ENCODE data around the gene TOP2A. TPM values are rescaled to one million over a fixed set of nuclear protein-coding genes. Genes with fewer than 3 reads are reported as not detected.

TOP2A gene
- polyA plus RNA-seq, 1 donor from 2014 or later: 7.8 TPM

GRCh38 chr17:40451420-40451819 is 33.7 kb upstream of the TOP2A start:
- Histone ChIP-seq H3K36me3 (ENCODE audit: insufficient read depth, low read length) (no peaks in the 10 kb centered on the region), H2AFZ (ENCODE audit: low read depth, low read length) (no peak overlapping the region), H3K4me2 (ENCODE audit: low read length) (no peak overlapping the region), H3K27me3 (ENCODE audit: insufficient read depth, low read depth, low read length) (no peaks in the 10 kb centered on the region), H3K4me3 (ENCODE audit: low read length) (no peak overlapping the region), H4K20me1 (ENCODE audit: insufficient read depth) (no peaks in the 10 kb centered on the region), H3F3A (ENCODE audit: insufficient read depth, low read length, poor library complexity, severe bottlenecking) (no peaks in the 10 kb centered on the region), H3K9ac (ENCODE audit: low read length) (no peak overlapping the region), H3K9me3 (ENCODE audit: low read length) (no peaks in the 10 kb centered on the region), H3K27ac (ENCODE audit: low read length) (no peak overlapping the region), H3K9me2 (ENCODE audit: insufficient read depth, low read length) (no peaks in the 10 kb centered on the region), H3K79me2 (replicated peaks; ENCODE audit: insufficient read depth, low read length) (no peaks in the 10 kb centered on the region)
- TF ChIP-seq SMC3 (conservative IDR thresholded peaks at IDR 0.05; ENCODE audit: poor library complexity) (no peak), RAD21 (conservative IDR thresholded peaks at IDR 0.05) (no peak), POLR2AphosphoS5 (IDR thresholded peaks at IDR 0.05) (no peak), TAF1 (IDR thresholded peaks at IDR 0.05; ENCODE audit: low read depth) (no peak)
- TF ChIP-seq, protein P1, sequence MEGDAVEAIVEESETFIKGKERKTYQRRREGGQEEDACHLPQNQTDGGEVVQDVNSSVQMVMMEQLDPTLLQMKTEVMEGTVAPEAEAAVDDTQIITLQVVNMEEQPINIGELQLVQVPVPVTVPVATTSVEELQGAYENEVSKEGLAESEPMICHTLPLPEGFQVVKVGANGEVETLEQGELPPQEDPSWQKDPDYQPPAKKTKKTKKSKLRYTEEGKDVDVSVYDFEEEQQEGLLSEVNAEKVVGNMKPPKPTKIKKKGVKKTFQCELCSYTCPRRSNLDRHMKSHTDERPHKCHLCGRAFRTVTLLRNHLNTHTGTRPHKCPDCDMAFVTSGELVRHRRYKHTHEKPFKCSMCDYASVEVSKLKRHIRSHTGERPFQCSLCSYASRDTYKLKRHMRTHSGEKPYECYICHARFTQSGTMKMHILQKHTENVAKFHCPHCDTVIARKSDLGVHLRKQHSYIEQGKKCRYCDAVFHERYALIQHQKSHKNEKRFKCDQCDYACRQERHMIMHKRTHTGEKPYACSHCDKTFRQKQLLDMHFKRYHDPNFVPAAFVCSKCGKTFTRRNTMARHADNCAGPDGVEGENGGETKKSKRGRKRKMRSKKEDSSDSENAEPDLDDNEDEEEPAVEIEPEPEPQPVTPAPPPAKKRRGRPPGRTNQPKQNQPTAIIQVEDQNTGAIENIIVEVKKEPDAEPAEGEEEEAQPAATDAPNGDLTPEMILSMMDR (IDR thresholded peaks at IDR 0.05; ENCODE audit: poor library complexity, severe bottlenecking): no peak

GRCh38 chr17:40450175-40450574 is 32.5 kb upstream of the TOP2A start:
- Histone ChIP-seq H3K9me2 (ENCODE audit: insufficient read depth, low read length) (no peaks in the 10 kb centered on the region), H3K9me3 (ENCODE audit: low read length) (no peaks in the 10 kb centered on the region), H3K79me2 (replicated peaks; ENCODE audit: insufficient read depth, low read length) (no peaks in the 10 kb centered on the region), H4K20me1 (ENCODE audit: insufficient read depth) (no peaks in the 10 kb centered on the region), H2AFZ (ENCODE audit: low read depth, low read length) (no peak overlapping the region), H3K9ac (ENCODE audit: low read length) (no peak overlapping the region), H3K27me3 (ENCODE audit: insufficient read depth, low read depth, low read length) (no peaks in the 10 kb centered on the region), H3F3A (ENCODE audit: insufficient read depth, low read length, poor library complexity, severe bottlenecking) (no peaks in the 10 kb centered on the region), H3K4me3 (ENCODE audit: low read length) (no peak overlapping the region), H3K4me2 (ENCODE audit: low read length) (no peak overlapping the region), H3K27ac (ENCODE audit: low read length) (no peak overlapping the region), H3K36me3 (ENCODE audit: insufficient read depth, low read length) (no peaks in the 10 kb centered on the region)
- TF ChIP-seq, protein P1 (IDR thresholded peaks at IDR 0.05; ENCODE audit: poor library complexity, severe bottlenecking): no peak
- no peak for TF ChIP-seq RAD21 (conservative IDR thresholded peaks at IDR 0.05)
- TF ChIP-seq SMC3 (conservative IDR thresholded peaks at IDR 0.05; ENCODE audit: poor library complexity): no peak
- TF ChIP-seq MXI1 (conservative IDR thresholded peaks at IDR 0.05; ENCODE audit: poor library complexity, severe bottlenecking): no peak
- TF ChIP-seq, protein P2, sequence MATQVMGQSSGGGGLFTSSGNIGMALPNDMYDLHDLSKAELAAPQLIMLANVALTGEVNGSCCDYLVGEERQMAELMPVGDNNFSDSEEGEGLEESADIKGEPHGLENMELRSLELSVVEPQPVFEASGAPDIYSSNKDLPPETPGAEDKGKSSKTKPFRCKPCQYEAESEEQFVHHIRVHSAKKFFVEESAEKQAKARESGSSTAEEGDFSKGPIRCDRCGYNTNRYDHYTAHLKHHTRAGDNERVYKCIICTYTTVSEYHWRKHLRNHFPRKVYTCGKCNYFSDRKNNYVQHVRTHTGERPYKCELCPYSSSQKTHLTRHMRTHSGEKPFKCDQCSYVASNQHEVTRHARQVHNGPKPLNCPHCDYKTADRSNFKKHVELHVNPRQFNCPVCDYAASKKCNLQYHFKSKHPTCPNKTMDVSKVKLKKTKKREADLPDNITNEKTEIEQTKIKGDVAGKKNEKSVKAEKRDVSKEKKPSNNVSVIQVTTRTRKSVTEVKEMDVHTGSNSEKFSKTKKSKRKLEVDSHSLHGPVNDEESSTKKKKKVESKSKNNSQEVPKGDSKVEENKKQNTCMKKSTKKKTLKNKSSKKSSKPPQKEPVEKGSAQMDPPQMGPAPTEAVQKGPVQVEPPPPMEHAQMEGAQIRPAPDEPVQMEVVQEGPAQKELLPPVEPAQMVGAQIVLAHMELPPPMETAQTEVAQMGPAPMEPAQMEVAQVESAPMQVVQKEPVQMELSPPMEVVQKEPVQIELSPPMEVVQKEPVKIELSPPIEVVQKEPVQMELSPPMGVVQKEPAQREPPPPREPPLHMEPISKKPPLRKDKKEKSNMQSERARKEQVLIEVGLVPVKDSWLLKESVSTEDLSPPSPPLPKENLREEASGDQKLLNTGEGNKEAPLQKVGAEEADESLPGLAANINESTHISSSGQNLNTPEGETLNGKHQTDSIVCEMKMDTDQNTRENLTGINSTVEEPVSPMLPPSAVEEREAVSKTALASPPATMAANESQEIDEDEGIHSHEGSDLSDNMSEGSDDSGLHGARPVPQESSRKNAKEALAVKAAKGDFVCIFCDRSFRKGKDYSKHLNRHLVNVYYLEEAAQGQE (IDR thresholded peaks at IDR 0.05; ENCODE audit: borderline replicate concordance): no peak
- no peak for TF ChIP-seq EZH2 (IDR thresholded peaks at IDR 0.05; ENCODE audit: borderline replicate concordance, insufficient read depth, low read length, poor library complexity, severe bottlenecking)

Measured in neural cell (in vitro differentiated cells).